Activated T-cell treated with anti-CD3 and anti-CD28 coated beads, Interleukin-2, amount 50 U/mL, for 24 hours (primary cell): Measurements from ENCODE around the gene IL13.

Experiments
- DNase-seq: peaks from one replicate; pipeline ENCODE4 v3.0.0-alpha.2; 2020
- H3K27ac Mint-ChIP-seq: 2 replicates; pipeline ENCODE4 v1.8.0; 2020; ENCODE audit warnings: mild to moderate bottlenecking, mixed read lengths
- H3K27me3 Mint-ChIP-seq: 2 replicates; pipeline ENCODE4 v1.8.0; 2020; ENCODE audit warnings: mixed read lengths
- H3K36me3 Mint-ChIP-seq: 2 replicates; pipeline ENCODE4 v1.8.0; 2020; ENCODE audit warnings: low read depth, mixed read lengths
- H3K4me1 Mint-ChIP-seq: 2 replicates; pipeline ENCODE4 v1.8.0; 2020; ENCODE audit warnings: low read depth, mixed read lengths
- H3K4me3 Mint-ChIP-seq: 2 replicates; pipeline ENCODE4 v1.8.0; 2020; ENCODE audit warnings: mild to moderate bottlenecking, moderate library complexity, mixed read lengths
- H3K9me3 Mint-ChIP-seq: 2 replicates; pipeline ENCODE4 v1.8.0; 2020; ENCODE audit warnings: mixed read lengths

IL13 gene

DNA sequence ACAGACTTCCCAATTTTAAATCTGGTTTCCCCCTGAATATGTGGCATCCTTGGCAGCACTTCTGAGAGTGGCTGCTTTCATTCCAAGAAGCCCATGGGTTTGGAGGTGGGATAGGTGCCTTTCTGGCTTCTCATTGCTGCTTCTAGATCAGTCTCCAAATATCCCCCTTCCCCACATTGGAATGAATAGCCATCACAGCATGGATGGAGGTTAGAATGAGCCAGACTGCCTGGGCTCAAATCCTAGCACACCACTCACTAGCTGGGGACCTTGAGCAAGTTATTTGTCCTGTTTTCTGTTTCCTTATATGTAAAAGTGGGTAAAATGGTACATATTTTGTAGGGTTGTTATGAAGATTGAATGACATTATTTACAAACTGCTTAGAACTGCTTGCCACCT lies 13.8 kb upstream of the IL13 start:
- Mint-ChIP-seq H3K9me3 (peaks cover 21% of the 10 kb centered on the region), H3K4me1 (peaks cover 42% of the 10 kb centered on the region), H3K27ac (no peak overlapping the region), H3K4me3 (no peak overlapping the region), H3K27me3 (no peaks in the 10 kb centered on the region), H3K36me3 (peaks cover 62% of the 10 kb centered on the region)
- DNase-seq: no peak

DNA sequence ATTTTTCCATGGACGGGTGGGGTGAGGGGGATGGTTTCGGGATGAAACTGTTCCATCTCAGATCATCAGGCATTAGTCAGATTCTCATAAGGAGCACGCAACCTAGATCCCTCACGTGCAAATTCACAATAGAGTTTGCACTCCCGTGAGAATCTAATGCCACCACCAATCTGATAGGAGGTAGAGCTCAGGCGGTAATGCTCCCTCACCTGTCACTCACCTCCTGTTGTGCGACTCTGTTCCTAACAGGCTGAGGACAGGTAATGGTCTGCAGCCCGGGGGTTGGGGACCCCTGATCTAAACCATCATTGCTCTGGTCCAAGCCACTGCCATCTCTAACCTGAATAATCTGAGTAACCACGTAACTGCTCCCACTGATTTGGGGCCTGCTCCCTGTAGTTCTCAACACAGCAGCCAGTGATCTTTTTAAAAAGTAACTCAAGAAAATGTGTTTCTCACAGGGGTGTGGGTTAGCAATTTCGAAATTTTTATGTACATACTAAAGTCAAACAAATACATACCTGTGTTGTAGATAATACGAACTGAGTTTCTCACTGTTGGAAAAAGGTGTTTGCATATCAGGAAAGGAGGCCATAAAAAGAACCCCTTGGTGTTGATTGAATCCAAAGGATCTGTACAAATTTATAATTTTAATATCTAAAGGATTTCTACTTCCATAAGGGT lies 11.2 kb upstream of the IL13 start:
- Mint-ChIP-seq H3K27ac (no peak overlapping the region), H3K9me3 (peaks cover 23% of the 10 kb centered on the region), H3K4me3 (no peak overlapping the region), H3K4me1 (peaks cover 19% of the 10 kb centered on the region), H3K36me3 (peaks cover 38% of the 10 kb centered on the region), H3K27me3 (no peaks in the 10 kb centered on the region)
- DNase-seq: no peak

DNA sequence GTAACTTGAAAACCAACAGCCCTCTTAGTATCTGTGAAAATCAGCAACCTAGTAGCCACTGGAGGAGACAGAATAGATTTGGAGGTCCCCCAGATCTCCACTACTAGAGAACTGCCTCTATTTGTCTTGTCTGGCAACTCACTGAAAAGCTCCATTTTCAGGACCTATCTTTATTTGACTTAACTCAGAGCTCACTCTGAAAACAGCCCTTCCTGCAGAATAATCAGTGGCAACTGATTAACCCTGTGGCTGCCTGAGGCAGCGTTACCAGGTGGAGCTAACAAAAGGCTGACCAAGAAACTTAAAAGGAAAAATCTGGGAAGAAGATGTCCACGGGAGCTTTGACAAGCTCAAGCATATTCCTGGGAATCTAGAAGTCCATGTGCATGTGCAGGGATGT lies 10.5 kb upstream of the IL13 start:
- no peak for DNase-seq
- Mint-ChIP-seq H3K4me3 (no peak overlapping the region), H3K36me3 (peaks cover 31% of the 10 kb centered on the region), H3K9me3 (peaks cover 23% of the 10 kb centered on the region), H3K27ac (no peak overlapping the region), H3K27me3 (no peaks in the 10 kb centered on the region), H3K4me1 (peaks cover 11% of the 10 kb centered on the region)

DNA sequence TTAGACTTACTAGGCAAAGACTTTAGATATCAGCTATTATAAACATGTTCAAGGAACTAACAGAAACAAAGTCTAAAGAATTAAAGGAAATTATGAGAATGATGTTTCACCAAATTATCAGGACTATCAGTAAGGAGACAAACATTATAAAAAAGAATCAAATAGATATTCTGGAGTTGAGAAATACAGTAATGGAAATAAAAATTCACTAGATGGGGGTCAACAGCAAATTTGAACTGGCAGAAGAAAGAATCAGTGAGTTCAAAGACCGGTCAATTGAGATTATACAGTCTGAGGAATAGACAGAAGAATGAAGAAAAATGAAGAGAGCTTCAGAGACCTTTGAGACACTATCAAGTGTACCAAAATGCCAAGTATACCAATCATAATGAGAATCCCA lies 9.6 kb upstream of the IL13 start:
- Mint-ChIP-seq H3K36me3 (peaks cover 22% of the 10 kb centered on the region), H3K9me3 (peaks cover 23% of the 10 kb centered on the region), H3K4me3 (no peak overlapping the region), H3K4me1 (peaks cover 2% of the 10 kb centered on the region), H3K27me3 (peaks cover under 1% of the 10 kb centered on the region), H3K27ac (no peak overlapping the region)
- DNase-seq: no peak

DNA sequence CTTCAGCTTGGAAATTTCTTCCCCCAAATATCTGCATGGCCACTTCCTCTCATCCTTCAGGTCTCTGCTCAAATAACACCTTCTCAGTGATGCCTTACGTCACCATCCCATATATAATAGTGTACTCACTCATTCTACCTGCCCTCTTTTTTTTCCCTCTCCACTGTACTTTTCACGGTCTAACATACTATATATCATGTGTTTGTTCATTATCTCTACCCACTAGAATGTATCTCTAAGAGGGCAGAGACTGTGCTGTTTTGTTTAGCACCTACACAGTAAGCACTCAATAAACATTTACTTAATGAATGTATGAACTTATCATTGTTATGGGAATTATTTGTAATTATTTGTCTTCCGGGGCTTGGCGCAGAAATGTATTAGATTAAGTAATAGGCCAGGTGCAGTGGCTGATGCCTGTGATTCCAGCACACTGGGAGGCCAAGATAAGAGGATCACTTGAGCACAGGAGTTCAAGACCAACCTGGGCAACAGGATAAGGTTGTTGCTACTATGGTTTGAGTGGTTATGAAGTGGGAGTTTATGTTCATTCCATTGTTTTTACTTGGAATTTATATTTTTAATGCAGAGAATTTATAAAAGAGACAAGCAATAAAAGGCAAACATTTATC lies 6.0 kb upstream of the IL13 start:
- Mint-ChIP-seq H3K36me3 (no peaks in the 10 kb centered on the region), H3K4me3 (no peak overlapping the region), H3K27ac (no peak overlapping the region), H3K9me3 (peaks cover 18% of the 10 kb centered on the region), H3K4me1 (peaks cover 9% of the 10 kb centered on the region), H3K27me3 (peaks cover 30% of the 10 kb centered on the region)
- DNase-seq: no peak

DNA sequence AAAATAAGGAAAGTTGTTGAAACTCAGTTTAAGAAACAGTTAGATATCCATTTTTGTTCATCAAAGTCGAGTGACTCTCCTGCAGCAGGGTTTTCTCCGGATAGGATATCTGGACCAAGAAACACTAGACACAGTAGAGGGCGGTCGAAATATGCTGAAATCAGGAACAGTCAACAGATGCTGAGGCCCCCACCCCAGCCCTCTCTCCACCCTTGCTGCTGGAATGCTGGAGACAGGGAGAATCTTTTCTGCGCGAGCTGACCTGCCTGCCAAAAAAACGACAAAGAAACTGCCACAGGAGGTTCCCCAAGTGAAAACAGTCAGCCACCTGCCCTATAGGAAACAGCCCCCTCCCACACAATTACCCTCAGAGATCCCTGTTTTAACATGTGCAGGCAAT lies 4.3 kb upstream of the IL13 start:
- DNase-seq: no peak
- Mint-ChIP-seq H3K27ac (no peak overlapping the region), H3K4me1 (peaks cover 26% of the 10 kb centered on the region), H3K9me3 (peaks cover 3% of the 10 kb centered on the region), H3K4me3 (no peak overlapping the region), H3K27me3 (peaks cover 48% of the 10 kb centered on the region), H3K36me3 (no peaks in the 10 kb centered on the region)

DNA sequence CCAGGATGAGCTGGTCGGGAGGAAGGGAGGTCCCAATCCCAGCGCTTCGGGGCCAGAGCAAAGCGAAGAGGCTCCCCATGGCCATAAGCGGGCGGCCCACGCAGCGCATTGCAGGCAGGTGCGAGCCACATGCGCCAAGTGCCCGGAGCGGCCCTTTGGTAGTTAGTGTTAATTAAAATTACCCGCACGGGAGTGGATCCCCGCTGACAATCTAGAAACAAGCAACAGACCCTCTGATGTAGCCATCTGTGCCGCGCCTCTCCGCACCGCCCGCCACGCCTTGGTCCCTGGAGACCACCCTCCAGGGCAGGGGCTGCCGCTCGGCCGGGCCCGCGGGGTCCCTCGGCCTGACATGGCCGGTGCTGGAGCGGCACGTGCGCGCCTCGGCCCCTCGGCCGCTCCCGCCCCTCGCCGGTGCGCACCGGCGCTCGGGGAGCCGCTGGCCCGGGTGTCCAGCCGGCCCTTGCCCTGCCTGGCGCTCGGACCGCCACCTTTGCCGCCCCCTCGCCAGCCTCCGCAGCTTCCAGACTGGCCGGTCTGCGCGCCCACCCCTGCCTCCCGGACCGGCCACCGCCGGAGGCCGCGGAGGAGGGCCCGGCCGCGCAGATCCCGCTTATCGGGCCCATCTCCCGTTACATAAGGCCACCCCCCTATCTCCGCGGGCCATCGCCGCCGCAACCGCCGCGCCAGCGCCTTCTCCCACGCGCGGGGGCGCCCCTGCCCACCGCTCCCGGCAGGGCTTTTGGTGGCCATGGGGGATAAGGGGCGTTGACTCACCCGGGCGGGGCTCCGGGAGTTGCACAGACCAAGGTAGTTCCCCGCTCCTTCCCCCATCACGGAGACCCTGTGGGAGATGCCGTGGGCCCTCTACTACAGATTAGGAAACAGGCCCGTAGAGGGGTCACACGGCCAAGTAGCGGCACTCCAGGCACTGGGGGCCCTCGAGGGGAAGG lies 1.9 kb upstream of the IL13 start:
- Mint-ChIP-seq H3K4me1 (peaks cover 32% of the 10 kb centered on the region), H3K36me3 (no peaks in the 10 kb centered on the region), H3K4me3 (peak overlapping the region; percentile 43), H3K27ac (peak overlapping the region; percentile 57), H3K27me3 (peaks cover 54% of the 10 kb centered on the region), H3K9me3 (no peaks in the 10 kb centered on the region)
- DNase-seq: peak; percentile 55

DNA sequence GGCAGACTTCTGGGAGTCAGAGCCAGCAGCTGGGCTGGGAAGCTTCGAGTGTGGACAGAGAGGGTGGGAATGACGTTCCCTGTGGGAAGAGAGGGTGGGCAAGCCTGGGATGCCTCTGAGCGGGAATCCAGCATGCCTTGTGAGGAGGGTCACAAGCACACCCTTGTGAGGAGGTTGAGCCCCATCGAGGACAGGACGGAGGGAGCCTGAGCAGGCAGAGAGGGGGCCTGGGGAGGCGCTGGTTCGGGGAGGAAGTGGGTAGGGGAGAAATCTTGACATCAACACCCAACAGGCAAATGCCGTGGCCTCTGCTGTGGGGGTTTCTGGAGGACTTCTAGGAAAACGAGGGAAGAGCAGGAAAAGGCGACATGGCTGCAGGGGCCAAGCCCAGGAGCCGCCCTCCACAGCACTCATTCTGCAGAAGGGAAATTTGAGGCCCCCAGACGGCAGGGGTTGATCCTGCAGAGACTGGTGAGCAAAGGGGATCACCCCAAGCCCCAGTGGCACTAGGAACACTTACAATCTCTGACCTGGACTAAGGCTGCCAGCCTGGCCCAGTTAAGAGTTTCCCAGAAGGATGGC lies 1.1 kb upstream of the IL13 start:
- Mint-ChIP-seq H3K4me3 (peak overlapping the region; percentile 43), H3K9me3 (no peaks in the 10 kb centered on the region)
- DNase-seq: no peak

DNA sequence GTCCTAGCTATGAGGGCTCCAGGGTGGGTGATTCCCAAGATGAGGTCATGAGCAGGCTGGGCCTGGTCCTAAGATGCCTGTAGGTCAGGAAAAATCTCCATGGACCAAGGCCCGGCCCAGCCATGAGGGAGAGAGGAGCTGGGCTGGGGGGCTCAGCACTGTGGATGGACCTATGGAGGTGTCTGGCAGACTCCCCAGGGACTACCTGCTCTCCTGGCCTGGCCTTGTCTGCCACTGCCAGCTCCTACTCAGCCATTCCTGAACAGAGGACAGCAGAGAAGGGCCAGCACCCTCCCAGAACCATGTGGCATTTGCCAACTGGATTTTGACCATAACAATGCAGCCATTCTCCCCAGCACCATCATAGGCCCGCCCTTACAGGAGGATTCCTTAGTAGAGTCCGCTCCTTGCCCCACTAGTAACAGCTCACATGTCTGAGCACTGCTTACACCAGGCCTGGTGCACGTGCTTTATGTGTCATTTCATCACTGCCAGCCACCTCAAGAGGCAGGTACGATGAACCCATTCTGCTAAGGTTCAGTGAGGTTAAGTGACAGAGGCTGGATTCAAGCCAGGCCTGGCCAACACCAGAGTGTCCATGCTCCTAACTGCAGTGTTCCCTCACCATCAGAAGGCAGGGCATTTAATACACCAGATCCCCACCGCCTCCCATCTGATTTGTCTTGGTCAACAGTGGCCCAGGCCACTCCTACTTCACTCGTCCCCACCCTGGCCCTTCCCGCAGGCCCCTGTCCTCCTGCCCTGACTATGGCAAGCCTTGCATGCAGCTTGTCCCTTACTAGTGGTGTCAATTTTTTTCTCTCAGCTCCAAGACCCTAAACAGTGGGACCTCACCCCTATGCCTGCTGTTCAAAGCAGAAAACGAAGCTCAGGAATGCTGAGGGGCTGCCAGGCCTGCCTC lies 669 bp downstream of the IL13 start:
- peaks cover 54% of the 10 kb centered on the region for H3K4me1 Mint-ChIP-seq
- peaks cover 50% of the 10 kb centered on the region for H3K27me3 Mint-ChIP-seq
- peak overlapping the region; percentile 28 for H3K4me3 Mint-ChIP-seq
- no peak for DNase-seq
- no peaks in the 10 kb centered on the region for H3K36me3 Mint-ChIP-seq
- H3K9me3 Mint-ChIP-seq: no peaks in the 10 kb centered on the region
- peak overlapping the region; percentile 10 for H3K27ac Mint-ChIP-seq

More for the DNA sequence above, 1.1 kb upstream of the IL13 start:
- Mint-ChIP-seq H3K27me3 (peaks cover 54% of the 10 kb centered on the region), H3K36me3 (no peaks in the 10 kb centered on the region), H3K4me1 (peaks cover 40% of the 10 kb centered on the region), H3K27ac (peak overlapping the region; percentile 57)

DNA sequence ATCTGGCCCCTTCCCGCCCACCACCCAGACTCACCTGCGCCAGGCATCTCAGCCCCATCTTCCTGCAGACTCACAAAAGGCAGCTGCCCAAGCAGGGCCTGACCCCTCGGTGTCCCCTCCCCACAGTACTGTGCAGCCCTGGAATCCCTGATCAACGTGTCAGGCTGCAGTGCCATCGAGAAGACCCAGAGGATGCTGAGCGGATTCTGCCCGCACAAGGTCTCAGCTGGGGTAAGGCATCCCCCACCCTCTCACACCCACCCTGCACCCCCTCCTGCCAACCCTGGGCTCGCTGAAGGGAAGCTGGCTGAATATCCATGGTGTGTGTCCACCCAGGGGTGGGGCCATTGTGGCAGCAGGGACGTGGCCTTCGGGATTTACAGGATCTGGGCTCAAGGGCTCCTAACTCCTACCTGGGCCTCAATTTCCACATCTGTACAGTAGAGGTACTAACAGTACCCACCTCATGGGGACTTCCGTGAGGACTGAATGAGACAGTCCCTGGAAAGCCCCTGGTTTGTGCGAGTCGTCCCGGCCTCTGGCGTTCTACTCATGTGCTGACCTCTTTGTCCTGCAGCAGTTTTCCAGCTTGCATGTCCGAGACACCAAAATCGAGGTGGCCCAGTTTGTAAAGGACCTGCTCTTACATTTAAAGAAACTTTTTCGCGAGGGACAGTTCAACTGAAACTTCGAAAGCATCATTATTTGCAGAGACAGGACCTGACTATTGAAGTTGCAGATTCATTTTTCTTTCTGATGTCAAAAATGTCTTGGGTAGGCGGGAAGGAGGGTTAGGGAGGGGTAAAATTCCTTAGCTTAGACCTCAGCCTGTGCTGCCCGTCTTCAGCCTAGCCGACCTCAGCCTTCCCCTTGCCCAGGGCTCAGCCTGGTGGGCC lies 1.9 kb downstream of the IL13 start:
- no peak overlapping the region for H3K4me3 Mint-ChIP-seq

DNA sequence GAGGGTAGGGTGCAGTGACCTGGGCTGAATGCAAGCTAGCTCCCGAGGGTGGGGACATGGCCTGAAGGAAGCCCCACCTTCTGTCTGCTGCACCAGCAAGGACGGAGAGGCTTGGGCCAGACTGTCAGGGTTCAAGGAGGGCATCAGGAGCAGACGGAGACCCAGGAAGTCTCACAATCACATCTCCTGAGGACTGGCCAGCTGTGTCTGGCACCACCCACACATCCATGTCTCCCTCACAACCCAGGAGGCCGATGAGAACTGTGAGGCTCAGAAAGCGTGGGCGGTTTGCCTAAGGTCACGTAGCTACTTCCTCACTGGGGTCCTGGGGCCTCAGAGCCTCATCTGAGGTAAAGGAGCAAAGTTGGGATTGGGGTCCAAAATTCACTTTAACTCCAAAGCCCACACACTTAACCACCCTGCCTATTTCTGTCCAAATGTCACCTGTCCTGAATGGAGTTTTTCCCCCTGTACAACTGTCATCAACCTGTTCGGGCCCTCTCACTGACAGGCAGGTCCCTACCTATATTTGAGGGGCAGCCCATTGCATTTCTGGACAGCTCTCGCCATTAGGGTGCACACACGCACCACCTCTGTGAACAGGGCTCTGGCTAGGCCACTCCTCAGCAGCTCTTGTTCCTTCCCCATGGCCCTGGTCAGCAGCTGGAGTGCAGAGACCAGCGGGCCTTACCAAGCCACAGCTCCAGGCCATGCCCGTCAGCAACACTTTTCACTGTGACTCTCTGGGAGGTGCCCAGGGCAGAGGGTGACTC lies 3.4 kb downstream of the IL13 start:
- Mint-ChIP-seq H3K27ac (no peak overlapping the region), H3K27me3 (peaks cover 29% of the 10 kb centered on the region), H3K36me3 (no peaks in the 10 kb centered on the region), H3K4me3 (no peak overlapping the region), H3K4me1 (peaks cover 62% of the 10 kb centered on the region), H3K9me3 (no peaks in the 10 kb centered on the region)
- DNase-seq: no peak

More for the DNA sequence above, 1.9 kb downstream of the IL13 start:
- peaks cover 63% of the 10 kb centered on the region for H3K4me1 Mint-ChIP-seq
- peak overlapping the region; percentile 59 for H3K27ac Mint-ChIP-seq
- DNase-seq: no peak
- H3K36me3 Mint-ChIP-seq: no peaks in the 10 kb centered on the region
- H3K9me3 Mint-ChIP-seq: no peaks in the 10 kb centered on the region
- H3K27me3 Mint-ChIP-seq: peaks cover 39% of the 10 kb centered on the region

DNA sequence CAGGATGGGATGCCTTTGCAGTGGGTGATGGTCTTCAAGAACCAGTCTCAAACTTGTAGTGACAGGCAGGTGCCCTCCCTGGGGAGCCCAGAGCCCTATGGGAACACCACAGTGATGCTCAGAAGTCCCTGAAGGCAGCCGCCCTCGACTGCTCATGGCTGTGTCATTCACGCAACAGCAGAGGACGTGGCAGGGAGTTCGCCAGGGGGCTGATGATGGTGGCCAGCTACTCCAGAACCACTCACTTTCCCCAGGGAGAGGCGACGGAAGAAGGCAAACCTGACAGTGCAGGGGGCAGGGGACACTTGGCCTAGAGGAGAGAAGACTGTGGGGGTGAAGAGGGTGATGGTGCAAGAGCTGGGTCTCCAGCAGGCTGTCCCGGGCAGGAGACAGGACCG lies 4.0 kb downstream of the IL13 start:
- Mint-ChIP-seq H3K27ac (peak overlapping the region; percentile 30), H3K36me3 (no peaks in the 10 kb centered on the region), H3K9me3 (no peaks in the 10 kb centered on the region), H3K4me3 (no peak overlapping the region), H3K27me3 (peaks cover 24% of the 10 kb centered on the region), H3K4me1 (peaks cover 57% of the 10 kb centered on the region)
- no peak for DNase-seq
